SK-N-MC (cell line): ENCODE data around the gene GABRB3.

ENCODE experiments used
- EZH2 ChIP-seq: fragments of 200-600 bp; sonication (generic); IDR thresholded peaks from one replicate; pipeline ENCODE4 v1.6.1; 2017; ENCODE audit warnings: antibody characterized with exemption
- FOXP2 ChIP-seq: optimal IDR thresholded peaks from 2 replicates; pipeline ENCODE3; 2011; ENCODE audit warnings: mild to moderate bottlenecking, moderate library complexity; ENCODE audit not compliant: insufficient read depth; ENCODE audit errors: extremely low read length, control extremely low read depth
- POLR2AphosphoS5 ChIP-seq: IDR thresholded peaks from 2 replicates; pipeline ENCODE4 v1.6.1; 2012; ENCODE audit warnings: mild to moderate bottlenecking, low read depth, low read length, borderline replicate concordance

DNA sequence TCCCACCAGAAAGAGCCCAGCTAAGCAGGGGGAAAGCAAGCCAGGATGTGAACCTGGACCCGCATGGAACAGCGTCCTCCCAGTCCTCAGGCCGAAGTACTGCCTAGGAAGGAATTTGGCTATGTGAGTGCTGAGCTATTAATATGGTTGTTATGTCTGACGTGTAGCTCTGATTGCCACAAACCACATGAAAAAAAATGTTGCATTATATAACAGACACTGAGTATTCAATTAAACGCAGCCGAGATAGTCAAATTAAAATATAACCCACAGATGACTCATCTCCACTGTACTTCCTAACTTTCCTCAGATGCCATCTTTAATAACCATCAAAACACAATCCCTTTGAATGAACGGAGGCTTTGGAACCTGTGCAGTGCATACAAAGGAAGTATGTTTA is 111.1 kb downstream of the GABRB3 start:
- TF ChIP-seq EZH2 (no peak), POLR2AphosphoS5 (no peak), FOXP2 (no peak)
